Activated naive CD4-positive, alpha-beta T cell treated with anti-CD3 and anti-CD28 coated beads, Interleukin-2, amount 10 ng/mL, durations not matched to agents 7 days and 5 days (primary cell): ENCODE data around the gene S100Z.
"Not testable (repeated sequence)": the region's sequence is repeated elsewhere in the genome, so short reads cannot be mapped to it uniquely, and the experiment has no call there.

Source experiments
- CTCF ChIA-PET: fragments of 350-600 bp; sonication (Branson Sonifier 250); formaldehyde crosslinking; loops from one replicate; lab custom pipeline; 2021; ENCODE audit warnings: antibody characterized with exemption; lab: Charles Lee
- DNase-seq: peaks from one replicate; pipeline ENCODE4 v3.0.0-alpha.2; 2020
- H3K27ac Mint-ChIP-seq: one replicate; pipeline ENCODE4 v1.8.0; 2021; ENCODE audit warnings: mild to moderate bottlenecking, moderate library complexity, mixed read lengths
- H3K27me3 Mint-ChIP-seq: one replicate; pipeline ENCODE4 v1.8.0; 2021; ENCODE audit warnings: mild to moderate bottlenecking, mixed read lengths
- H3K36me3 Mint-ChIP-seq: one replicate; pipeline ENCODE4 v1.8.0; 2021; ENCODE audit warnings: mixed read lengths
- H3K4me1 Mint-ChIP-seq: one replicate; pipeline ENCODE4 v1.8.0; 2021; ENCODE audit warnings: mixed read lengths
- H3K4me3 Mint-ChIP-seq: one replicate; pipeline ENCODE4 v1.8.0; 2021; ENCODE audit warnings: mild to moderate bottlenecking, moderate library complexity, mixed read lengths
- H3K9me3 Mint-ChIP-seq: one replicate; pipeline ENCODE4 v1.8.0; 2021; ENCODE audit warnings: mixed read lengths

S100Z gene

GRCh38 chr5:76867827-76868693 lies 18.2 kb downstream of the S100Z start:
- no peak overlapping the region for H3K27ac Mint-ChIP-seq
- CTCF ChIA-PET = interaction anchor here (0.8 to 4.9 kb wide), 5 partner anchors 12 to 294 kb away, joined by 3 to 31 read pairs (median 3); no protein-coding TSS in a partner anchor

GRCh38 chr5:76870046-76870445 lies 20.2 kb downstream of the S100Z start:
- H3K36me3 Mint-ChIP-seq = no peaks in the 10 kb centered on the region
- CTCF ChIA-PET = interaction anchor here (1.0 to 4.9 kb wide), 3 partner anchors 144 to 207 kb away, joined by 3 to 31 read pairs (median 23); no protein-coding TSS in a partner anchor
- H3K4me1 Mint-ChIP-seq = peaks cover 3% of the 10 kb centered on the region
- H3K4me3 Mint-ChIP-seq = no peak overlapping the region
- H3K27me3 Mint-ChIP-seq = no peaks in the 10 kb centered on the region
- H3K9me3 Mint-ChIP-seq = no peaks in the 10 kb centered on the region
- no peak for DNase-seq
- no peak overlapping the region for H3K27ac Mint-ChIP-seq

More at GRCh38 chr5:76867827-76868693, 18.2 kb downstream of the S100Z start:
- Mint-ChIP-seq H3K4me1 (no peaks in the 10 kb centered on the region), H3K9me3 (no peaks in the 10 kb centered on the region), H3K36me3 (no peaks in the 10 kb centered on the region), H3K27me3 (no peaks in the 10 kb centered on the region), H3K4me3 (no peak overlapping the region)
- DNase-seq = peak; percentile 75

GRCh38 chr5:76874088-76874581 lies 24.3 kb downstream of the S100Z start:
- no peak for DNase-seq
- no peaks in the 10 kb centered on the region for H3K27me3 Mint-ChIP-seq
- H3K4me1 Mint-ChIP-seq = peaks cover 3% of the 10 kb centered on the region
- no peaks in the 10 kb centered on the region for H3K9me3 Mint-ChIP-seq
- H3K36me3 Mint-ChIP-seq = no peaks in the 10 kb centered on the region
- CTCF ChIA-PET = no interaction called here
- no peak overlapping the region for H3K27ac Mint-ChIP-seq
- no peak overlapping the region for H3K4me3 Mint-ChIP-seq

GRCh38 chr5:76888733-76889300 lies 39.0 kb downstream of the S100Z start:
- DNase-seq = no peak
- no peak overlapping the region for H3K4me3 Mint-ChIP-seq
- CTCF ChIA-PET = no interaction called here
- peaks cover 10% of the 10 kb centered on the region for H3K27me3 Mint-ChIP-seq
- H3K4me1 Mint-ChIP-seq = no peaks in the 10 kb centered on the region
- no peak overlapping the region for H3K27ac Mint-ChIP-seq
- peaks cover 1% of the 10 kb centered on the region for H3K36me3 Mint-ChIP-seq
- H3K9me3 Mint-ChIP-seq = no peaks in the 10 kb centered on the region

GRCh38 chr5:76893294-76893693 lies 43.5 kb downstream of the S100Z start:
- no peak overlapping the region for H3K4me3 Mint-ChIP-seq
- H3K27me3 Mint-ChIP-seq = peaks cover 10% of the 10 kb centered on the region
- DNase-seq = no peak
- no peak overlapping the region for H3K27ac Mint-ChIP-seq
- CTCF ChIA-PET = no interaction called here
- H3K9me3 Mint-ChIP-seq = peaks cover 1% of the 10 kb centered on the region
- peaks cover 3% of the 10 kb centered on the region for H3K36me3 Mint-ChIP-seq
- no peaks in the 10 kb centered on the region for H3K4me1 Mint-ChIP-seq

- DNase-seq = no peak
- H3K27me3 Mint-ChIP-seq = peaks cover 14% of the 10 kb centered on the region
- CTCF ChIA-PET = no interaction called here
- H3K4me1 Mint-ChIP-seq = no peaks in the 10 kb centered on the region
- no peak overlapping the region for H3K27ac Mint-ChIP-seq
- H3K9me3 Mint-ChIP-seq = peaks cover 10% of the 10 kb centered on the region
- H3K36me3 Mint-ChIP-seq = peaks cover 13% of the 10 kb centered on the region
- H3K4me3 Mint-ChIP-seq = no peak overlapping the region
Observed at GRCh38 chr5:76896196-76896595, 46.4 kb downstream of the S100Z start.

GRCh38 chr5:76901522-76901921 lies 51.7 kb downstream of the S100Z start:
- DNase-seq = no peak
- Mint-ChIP-seq H3K27me3 (peaks cover 16% of the 10 kb centered on the region), H3K9me3 (peaks cover 11% of the 10 kb centered on the region), H3K4me3 (no peak overlapping the region), H3K27ac (no peak overlapping the region), H3K4me1 (no peaks in the 10 kb centered on the region), H3K36me3 (peaks cover 12% of the 10 kb centered on the region)
- CTCF ChIA-PET = no interaction called here

GRCh38 chr5:76908166-76908565 lies 58.4 kb downstream of the S100Z start:
- Mint-ChIP-seq H3K4me3 (no peak overlapping the region), H3K4me1 (no peaks in the 10 kb centered on the region), H3K36me3 (peaks cover 1% of the 10 kb centered on the region), H3K27me3 (peaks cover 4% of the 10 kb centered on the region), H3K27ac (no peak overlapping the region), H3K9me3 (no peaks in the 10 kb centered on the region)
- no peak for DNase-seq
- CTCF ChIA-PET = no interaction called here

GRCh38 chr5:76910344-76910933 lies 60.6 kb downstream of the S100Z start:
- H3K27me3 Mint-ChIP-seq, H3K36me3 Mint-ChIP-seq, H3K4me1 Mint-ChIP-seq, H3K27ac Mint-ChIP-seq, H3K4me3 Mint-ChIP-seq, CTCF ChIA-PET, DNase-seq: not testable (repeated sequence)
- peaks cover 11% of the 10 kb centered on the region for H3K9me3 Mint-ChIP-seq

- H3K4me1 Mint-ChIP-seq, H3K4me3 Mint-ChIP-seq, CTCF ChIA-PET, H3K36me3 Mint-ChIP-seq, DNase-seq, H3K27ac Mint-ChIP-seq: not testable (repeated sequence)
- H3K27me3 Mint-ChIP-seq = peaks cover 12% of the 10 kb centered on the region
- H3K9me3 Mint-ChIP-seq = peaks cover 11% of the 10 kb centered on the region
Observed at GRCh38 chr5:76914671-76915070, 64.9 kb downstream of the S100Z start.

- Mint-ChIP-seq H3K27me3 (peaks cover 8% of the 10 kb centered on the region), H3K36me3 (no peaks in the 10 kb centered on the region), H3K4me1 (no peaks in the 10 kb centered on the region), H3K4me3 (no peak overlapping the region), H3K27ac (no peak overlapping the region), H3K9me3 (peaks cover 10% of the 10 kb centered on the region)
- DNase-seq = no peak
- CTCF ChIA-PET = no interaction called here
Observed at GRCh38 chr5:76918539-76918938, 68.7 kb downstream of the S100Z start.

GRCh38 chr5:76920491-76920890 lies 70.7 kb downstream of the S100Z start:
- Mint-ChIP-seq H3K27me3 (peaks cover 8% of the 10 kb centered on the region), H3K4me1 (no peaks in the 10 kb centered on the region), H3K4me3 (no peak overlapping the region), H3K36me3 (no peaks in the 10 kb centered on the region), H3K27ac (no peak overlapping the region), H3K9me3 (no peaks in the 10 kb centered on the region)
- CTCF ChIA-PET = no interaction called here
- no peak for DNase-seq

- H3K27me3 Mint-ChIP-seq = peaks cover 18% of the 10 kb centered on the region
- no peaks in the 10 kb centered on the region for H3K9me3 Mint-ChIP-seq
- no peak overlapping the region for H3K27ac Mint-ChIP-seq
- no peak for DNase-seq
- CTCF ChIA-PET = no interaction called here
- no peaks in the 10 kb centered on the region for H3K4me1 Mint-ChIP-seq
- no peaks in the 10 kb centered on the region for H3K36me3 Mint-ChIP-seq
- H3K4me3 Mint-ChIP-seq = no peak overlapping the region
Observed at GRCh38 chr5:76926329-76927105, 76.7 kb downstream of the S100Z start.

GRCh38 chr5:76927961-76928360 lies 78.1 kb downstream of the S100Z start:
- Mint-ChIP-seq H3K9me3 (no peaks in the 10 kb centered on the region), H3K36me3 (no peaks in the 10 kb centered on the region), H3K4me3 (no peak overlapping the region), H3K4me1 (no peaks in the 10 kb centered on the region), H3K27ac (no peak overlapping the region), H3K27me3 (peaks cover 25% of the 10 kb centered on the region)
- CTCF ChIA-PET = interaction anchor here (0.6 kb wide), 1 partner anchor 154 kb away, joined by 3 read pairs; no protein-coding TSS in a partner anchor
- DNase-seq = no peak
